Measurements from ENCODE around the gene MT2A. TPM values are rescaled to one million over a fixed set of nuclear protein-coding genes. Genes with fewer than 3 reads are reported as not detected.

Gene MT2A
- total and polyA plus RNA-seq, 4 donors, result 146 to 1,681 (median 847) TPM

- DNase-seq (peak in 1 of 2 donors; percentile 84), ATAC-seq (ENCODE audit: low FRiP score) (no peak)
- H3K4me1 ChIP-seq (ENCODE audit: control insufficient read depth in 1 of 2, insufficient read depth in 2 of 2, low read length in 2 of 2), result peaks cover 0 to 5% of the 10 kb centered on the region in 2 donors
- WGBS, 2 donors, result 70 to 77% methylated on average over 3 of the region's 3 CpGs
- H3K27ac ChIP-seq (ENCODE audit: low read depth in 1 of 2, low read length in 2 of 2), result peak overlapping the region in 1 of 2 donors; percentile 35
- no peaks in the 10 kb centered on the region for H3K9me3 ChIP-seq (ENCODE audit: control insufficient read depth, low read length)
- no peak overlapping the region for H3K4me3 ChIP-seq (ENCODE audit: low read length in 2 of 2)
- intact Hi-C loops (cut with DNase I), result loop anchor here (5.0 to 10.0 kb wide), 2 partner anchors 76 to 91 kb away; partner anchors contain the start of gene MT1X (in 1 of the 2)
- H3K27me3 ChIP-seq (ENCODE audit: control insufficient read depth in 1 of 2, insufficient read depth in 2 of 2, low read length in 1 of 2), result no peaks in the 10 kb centered on the region
- no peaks in the 10 kb centered on the region for H3K36me3 ChIP-seq (ENCODE audit: control insufficient read depth in 1 of 2, insufficient read depth in 2 of 2, low read length in 1 of 2)
Observed at GRCh38 chr16:56606071-56606475, 2.3 kb upstream of the MT2A start.

DNA sequence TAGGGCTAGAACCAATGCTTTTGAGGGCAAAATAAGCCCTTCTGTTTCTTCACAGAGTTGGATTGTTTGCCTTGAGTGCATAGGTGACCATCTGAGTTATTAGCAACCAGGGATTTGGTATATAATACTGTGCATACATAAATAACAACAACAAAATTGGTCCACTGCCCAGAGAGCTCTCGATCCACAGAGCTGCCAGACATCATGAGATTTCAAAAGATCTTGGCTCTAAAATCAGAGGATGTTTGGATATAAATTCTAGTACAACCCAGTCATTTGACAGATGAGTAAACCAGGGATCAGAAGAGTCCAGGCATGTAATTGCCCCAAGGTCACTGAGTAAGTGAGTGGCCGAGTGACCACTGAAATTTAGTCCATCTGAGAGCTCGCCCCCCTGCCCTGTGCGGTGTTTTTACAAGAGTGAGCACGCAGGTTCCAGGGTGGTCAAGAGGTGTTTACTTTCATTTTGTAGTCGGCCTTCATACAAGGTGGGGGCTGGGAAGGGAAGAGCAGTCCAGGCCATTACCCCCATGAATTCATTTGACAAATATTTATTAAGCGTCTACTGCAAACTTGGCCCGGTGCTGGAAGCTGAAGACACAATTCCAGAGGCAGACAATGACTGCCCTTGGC lies 1.8 kb upstream of the MT2A start:
- peak overlapping the region in 1 of 2 donors; percentile 84 for H3K27ac ChIP-seq (ENCODE audit: low read depth in 1 of 2, low read length in 2 of 2)
- no peaks in the 10 kb centered on the region for H3K36me3 ChIP-seq (ENCODE audit: control insufficient read depth in 1 of 2, insufficient read depth in 2 of 2, low read length in 1 of 2)
- H3K4me1 ChIP-seq (ENCODE audit: control insufficient read depth in 1 of 2, insufficient read depth in 2 of 2, low read length in 2 of 2), result peaks cover 0 to 5% of the 10 kb centered on the region in 2 donors
- ATAC-seq (ENCODE audit: low FRiP score) (no peak), DNase-seq (no peak)
- WGBS, 2 donors, result 65 to 69% methylated on average over 8 of the region's 8 CpGs
- intact Hi-C loops (cut with DNase I), result loop anchor here (5.0 to 10.0 kb wide), 2 partner anchors 76 to 92 kb away; partner anchors contain the start of gene MT1X (in 1 of the 2)
- no peaks in the 10 kb centered on the region for H3K27me3 ChIP-seq (ENCODE audit: control insufficient read depth in 1 of 2, insufficient read depth in 2 of 2, low read length in 1 of 2)
- no peak overlapping the region for H3K4me3 ChIP-seq (ENCODE audit: low read length in 2 of 2)
- no peaks in the 10 kb centered on the region for H3K9me3 ChIP-seq (ENCODE audit: control insufficient read depth, low read length)

GRCh38 chr16:56607109-56607618 lies 1.2 kb upstream of the MT2A start:
- intact Hi-C loops (cut with DNase I), result loop anchor here (5.0 to 10.0 kb wide), 2 partner anchors 75 to 92 kb away; partner anchors contain the start of gene MT1X (in 1 of the 2)
- Histone ChIP-seq H3K4me3 (ENCODE audit: low read length in 2 of 2) (no peak overlapping the region), H3K27ac (ENCODE audit: low read depth in 1 of 2, low read length in 2 of 2) (peak overlapping the region in 1 of 2 donors; percentile 84), H3K36me3 (ENCODE audit: control insufficient read depth in 1 of 2, insufficient read depth in 2 of 2, low read length in 1 of 2) (no peaks in the 10 kb centered on the region), H3K9me3 (ENCODE audit: control insufficient read depth, low read length) (no peaks in the 10 kb centered on the region), H3K27me3 (ENCODE audit: control insufficient read depth in 1 of 2, insufficient read depth in 2 of 2, low read length in 1 of 2) (no peaks in the 10 kb centered on the region), H3K4me1 (ENCODE audit: control insufficient read depth in 1 of 2, insufficient read depth in 2 of 2, low read length in 2 of 2) (peaks cover 0 to 5% of the 10 kb centered on the region in 2 donors)
- DNase-seq, result peak; percentile 77 to 88
- WGBS, 2 donors, result 75 to 79% methylated on average over 14 of the region's 14 CpGs
- ATAC-seq (ENCODE audit: low FRiP score), result peak; percentile 47

- H3K27me3 ChIP-seq (ENCODE audit: control insufficient read depth in 1 of 2, insufficient read depth in 2 of 2, low read length in 1 of 2), result no peaks in the 10 kb centered on the region
- H3K4me3 ChIP-seq (ENCODE audit: low read length in 2 of 2), result no peak overlapping the region
- peak overlapping the region; percentile 51 to 84 for H3K27ac ChIP-seq (ENCODE audit: low read depth in 1 of 2, low read length in 2 of 2)
- H3K9me3 ChIP-seq (ENCODE audit: control insufficient read depth, low read length), result no peaks in the 10 kb centered on the region
- peaks cover 0 to 5% of the 10 kb centered on the region in 2 donors for H3K4me1 ChIP-seq (ENCODE audit: control insufficient read depth in 1 of 2, insufficient read depth in 2 of 2, low read length in 2 of 2)
- no peaks in the 10 kb centered on the region for H3K36me3 ChIP-seq (ENCODE audit: control insufficient read depth in 1 of 2, insufficient read depth in 2 of 2, low read length in 1 of 2)
- intact Hi-C loops (cut with DNase I), result loop anchor here (5.0 to 10.0 kb wide), 2 partner anchors 75 to 93 kb away; partner anchors contain the start of gene MT1X (in 1 of the 2)
- DNase-seq, result no peak
- WGBS, 2 donors, result 77 to 92% methylated on average over 2 of the region's 2 CpGs
- no peak for ATAC-seq (ENCODE audit: low FRiP score)
Observed at GRCh38 chr16:56607675-56608042, 725 bp upstream of the MT2A start.

DNA sequence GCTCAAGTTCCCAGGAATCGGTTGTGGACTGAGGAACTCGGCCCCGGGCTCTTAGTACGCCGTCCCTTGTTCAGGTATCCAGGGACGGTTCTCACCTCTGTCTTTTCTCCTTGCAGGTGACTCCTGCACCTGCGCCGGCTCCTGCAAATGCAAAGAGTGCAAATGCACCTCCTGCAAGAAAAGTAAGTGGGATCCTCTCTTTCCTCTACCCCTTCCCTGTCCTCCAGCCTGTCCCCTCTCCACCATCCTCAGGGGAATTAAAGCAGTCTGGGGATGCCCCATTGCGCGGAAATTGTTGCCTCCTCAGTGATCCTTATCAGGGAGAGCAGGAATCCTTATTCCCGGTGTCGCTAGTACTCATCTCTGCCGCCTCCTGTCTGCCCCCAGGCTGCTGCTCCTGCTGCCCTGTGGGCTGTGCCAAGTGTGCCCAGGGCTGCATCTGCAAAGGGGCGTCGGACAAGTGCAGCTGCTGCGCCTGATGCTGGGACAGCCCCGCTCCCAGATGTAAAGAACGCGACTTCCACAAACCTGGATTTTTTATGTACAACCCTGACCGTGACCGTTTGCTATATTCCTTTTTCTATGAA lies 585 bp downstream of the MT2A start:
- H3K4me1 ChIP-seq (ENCODE audit: control insufficient read depth in 1 of 2, insufficient read depth in 2 of 2, low read length in 2 of 2), result peaks cover 0 to 5% of the 10 kb centered on the region in 2 donors
- DNase-seq, result no peak

DNA sequence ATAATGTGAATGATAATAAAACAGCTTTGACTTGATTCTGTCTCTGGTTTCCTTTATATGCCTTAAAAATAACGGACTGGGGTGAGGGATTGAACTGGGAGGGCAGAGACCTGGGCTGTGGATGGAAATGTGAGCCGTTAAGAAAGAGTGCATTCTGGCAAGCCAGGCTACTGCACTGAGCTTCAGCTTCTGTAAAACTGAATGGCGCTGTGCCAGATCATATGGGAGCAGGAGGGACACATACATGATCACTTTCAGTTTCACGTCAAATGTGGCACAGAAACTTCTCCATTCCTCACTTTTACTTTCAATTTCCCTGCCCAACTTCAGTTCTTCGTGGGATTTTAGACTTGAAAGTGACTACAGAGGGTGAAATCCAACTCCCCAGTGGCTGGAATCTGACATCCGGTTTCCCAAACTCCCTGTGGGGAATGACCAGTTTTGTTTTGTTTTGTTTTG lies 1.1 kb downstream of the MT2A start:
- Histone ChIP-seq H3K4me1 (ENCODE audit: control insufficient read depth in 1 of 2, insufficient read depth in 2 of 2, low read length in 2 of 2) (peaks cover 0 to 5% of the 10 kb centered on the region in 2 donors), H3K9me3 (ENCODE audit: control insufficient read depth, low read length) (no peaks in the 10 kb centered on the region), H3K36me3 (ENCODE audit: control insufficient read depth in 1 of 2, insufficient read depth in 2 of 2, low read length in 1 of 2) (no peaks in the 10 kb centered on the region), H3K27me3 (ENCODE audit: control insufficient read depth in 1 of 2, insufficient read depth in 2 of 2, low read length in 1 of 2) (no peaks in the 10 kb centered on the region), H3K27ac (ENCODE audit: low read depth in 1 of 2, low read length in 2 of 2) (peak overlapping the region; percentile 15 to 85), H3K4me3 (ENCODE audit: low read length in 2 of 2) (peak overlapping the region; percentile 60 to 96)
- peak in 1 of 2 donors; percentile 89 for DNase-seq
- 0% methylated on average over 6 of the region's 6 CpGs for WGBS, 2 donors
- intact Hi-C loops (cut with DNase I), result loop anchor here (1.0 to 10.0 kb wide), 3 partner anchors 17 to 95 kb away; partner anchors contain the start of gene MT1X (in 1 of the 2)
- peak; percentile 13 for ATAC-seq (ENCODE audit: low FRiP score)

More for the DNA sequence above, 585 bp downstream of the MT2A start:
- Histone ChIP-seq H3K27ac (ENCODE audit: low read depth in 1 of 2, low read length in 2 of 2) (peak overlapping the region; percentile 15 to 19), H3K9me3 (ENCODE audit: control insufficient read depth, low read length) (no peaks in the 10 kb centered on the region), H3K27me3 (ENCODE audit: control insufficient read depth in 1 of 2, insufficient read depth in 2 of 2, low read length in 1 of 2) (no peaks in the 10 kb centered on the region), H3K36me3 (ENCODE audit: control insufficient read depth in 1 of 2, insufficient read depth in 2 of 2, low read length in 1 of 2) (no peaks in the 10 kb centered on the region), H3K4me3 (ENCODE audit: low read length in 2 of 2) (peak overlapping the region; percentile 60 to 96)
- 1% methylated on average over 21 of the region's 21 CpGs for WGBS, 2 donors
- ATAC-seq (ENCODE audit: low FRiP score), result no peak
- intact Hi-C loops (cut with DNase I), result loop anchor here (1.0 to 10.0 kb wide), 3 partner anchors 17 to 94 kb away; partner anchors contain the start of gene MT1X (in 1 of the 2)

- peak; percentile 70 to 85 for DNase-seq
- intact Hi-C loops (cut with DNase I), result no loop called here
- H3K27ac ChIP-seq (ENCODE audit: low read depth in 1 of 2, low read length in 2 of 2), result peak overlapping the region; percentile 1 to 97
- H3K4me1 ChIP-seq (ENCODE audit: control insufficient read depth in 1 of 2, insufficient read depth in 2 of 2, low read length in 2 of 2), result peaks cover 0 to 5% of the 10 kb centered on the region in 2 donors
- H3K9me3 ChIP-seq (ENCODE audit: control insufficient read depth, low read length), result no peaks in the 10 kb centered on the region
- WGBS, 2 donors, result 19 to 21% methylated on average over 10 of the region's 10 CpGs
- H3K4me3 ChIP-seq (ENCODE audit: low read length in 2 of 2), result no peak overlapping the region
- H3K36me3 ChIP-seq (ENCODE audit: control insufficient read depth in 1 of 2, insufficient read depth in 2 of 2, low read length in 1 of 2), result no peaks in the 10 kb centered on the region
- ATAC-seq (ENCODE audit: low FRiP score), result peak; percentile 2
- H3K27me3 ChIP-seq (ENCODE audit: control insufficient read depth in 1 of 2, insufficient read depth in 2 of 2, low read length in 1 of 2), result no peaks in the 10 kb centered on the region
Observed at GRCh38 chr16:56610017-56610608, 1.7 kb downstream of the MT2A start.

- ATAC-seq (ENCODE audit: low FRiP score) (no peak), DNase-seq (no peak)
- peak overlapping the region; percentile 1 to 97 for H3K27ac ChIP-seq (ENCODE audit: low read depth in 1 of 2, low read length in 2 of 2)
- intact Hi-C loops (cut with DNase I), result no loop called here
- no peaks in the 10 kb centered on the region for H3K36me3 ChIP-seq (ENCODE audit: control insufficient read depth in 1 of 2, insufficient read depth in 2 of 2, low read length in 1 of 2)
- WGBS, 2 donors, result 15 to 29% methylated on average over 2 of the region's 2 CpGs
- peaks cover 0 to 5% of the 10 kb centered on the region in 2 donors for H3K4me1 ChIP-seq (ENCODE audit: control insufficient read depth in 1 of 2, insufficient read depth in 2 of 2, low read length in 2 of 2)
- H3K4me3 ChIP-seq (ENCODE audit: low read length in 2 of 2), result no peak overlapping the region
- no peaks in the 10 kb centered on the region for H3K9me3 ChIP-seq (ENCODE audit: control insufficient read depth, low read length)
- no peaks in the 10 kb centered on the region for H3K27me3 ChIP-seq (ENCODE audit: control insufficient read depth in 1 of 2, insufficient read depth in 2 of 2, low read length in 1 of 2)
Observed at GRCh38 chr16:56610609-56611111, 2.3 kb downstream of the MT2A start.

Measured in aorta (tissue), 5 donors.